Melanocyte of skin (primary cell): ENCODE data around the gene HTRA3. TPM values are rescaled to one million over a fixed set of nuclear protein-coding genes. Genes with fewer than 3 reads are reported as not detected.

ENCODE experiments used
- total RNA-seq, 2 donors: library from RNA; depleted of rRNA; stranded (reverse); fragments of >200 nt; gene quantifications; 2 replicates each; pipeline ENCODE4 v1.2.3, GENCODE V29; 2012

Gene HTRA3
- total RNA-seq, result under 1 TPM; 0.34 to 0.67 TPM

DNA sequence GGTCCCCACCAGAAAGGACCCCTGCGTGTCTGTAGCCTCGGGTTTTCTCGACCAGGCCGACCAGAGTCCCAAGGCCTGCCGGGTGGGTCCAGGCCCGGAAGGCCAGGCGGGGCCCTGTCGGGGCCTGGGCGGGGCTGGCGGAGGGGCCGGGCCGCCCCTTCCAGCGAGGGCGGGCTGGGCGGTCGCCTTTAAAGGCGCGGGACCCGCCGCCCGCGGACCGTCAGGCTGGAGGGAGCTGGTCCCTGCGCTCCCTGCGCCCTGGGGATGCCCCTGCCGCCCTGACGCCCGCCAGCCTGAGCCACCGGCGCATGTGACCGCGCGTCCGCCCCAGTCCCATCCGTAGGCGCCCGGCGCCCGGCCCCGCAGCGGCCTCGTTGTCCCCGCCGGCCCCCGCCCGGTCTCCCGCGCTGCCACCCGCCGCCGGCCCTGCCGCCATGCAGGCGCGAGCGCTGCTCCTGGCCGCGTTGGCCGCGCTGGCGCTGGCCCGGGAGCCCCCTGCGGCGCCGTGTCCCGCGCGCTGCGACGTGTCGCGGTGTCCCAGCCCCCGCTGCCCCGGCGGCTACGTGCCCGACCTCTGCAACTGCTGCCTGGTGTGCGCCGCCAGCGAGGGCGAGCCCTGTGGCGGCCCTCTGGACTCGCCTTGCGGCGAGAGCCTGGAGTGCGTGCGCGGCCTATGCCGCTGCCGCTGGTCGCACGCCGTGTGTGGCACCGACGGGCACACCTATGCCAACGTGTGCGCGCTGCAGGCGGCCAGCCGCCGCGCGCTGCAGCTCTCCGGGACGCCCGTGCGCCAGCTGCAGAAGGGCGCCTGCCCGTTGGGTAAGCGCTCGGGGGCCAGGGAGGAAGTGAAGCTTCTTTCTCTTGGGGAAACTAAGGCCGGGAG lies at the start of gene HTRA3:
Gene HTRA3 (plus strand): TSS at position 220 of the 883 bp plus-strand sequence. CDS start 215 bp downstream, at position 435.

Other genes starting within 250 kb of the HTRA3 start
- 1 to 10 TPM in 1 of 2 donors, under 1 TPM in 1; 0.69 to 8.0 TPM for gene ABLIM2, start 110.9 kb upstream of the HTRA3 start, total RNA-seq
- 10 to 100 TPM; 26.2 to 47.3 TPM for gene SH3TC1, start 70.5 kb upstream of the HTRA3 start, total RNA-seq
- gene ACOX3, start 171.0 kb downstream of the HTRA3 start, total RNA-seq, result 10 to 100 TPM; 21.6 to 26.8 TPM
- gene TRMT44, start 171.0 kb downstream of the HTRA3 start, total RNA-seq, result 10 to 100 TPM; 17.6 to 22.0 TPM